IMR-90 (cell line): ENCODE data around the gene COL7A1. TPM values are rescaled to one million over a fixed set of nuclear protein-coding genes. Genes with fewer than 3 reads are reported as not detected.

Experiments
- ATAC-seq: fragments of 200-7000 bp; cut with Tn5 transposase; 2 replicates; pipeline ENCODE4 v1.9.1; 2020; ENCODE audit warnings: low read depth, mild to moderate bottlenecking, moderate library complexity
- BruUV-seq: library from RNA; stranded (reverse); fragments of 400-500 nt; replicated peaks from 2 replicates; lab custom pipeline; 2021; lab: Mats Ljungman, UMichigan
- CTCF ChIA-PET: fragments of 300-600 bp; formaldehyde crosslinking; extraction: SDS; loops from one replicate; lab custom pipeline; 2021; ENCODE audit warnings: antibody characterized with exemption; lab: Yijun Ruan, JAX
- POLR2A ChIA-PET: fragments of 300-600 bp; sonication (Branson Sonifier 250); formaldehyde crosslinking; loops from one replicate; lab custom pipeline; 2022; ENCODE audit warnings: antibody characterized with exemption; ENCODE audit not compliant: unreplicated experiment; lab: Charles Lee
- DNase-seq: peaks from one replicate; pipeline ENCODE4 v3.0.0; 2013
- H2AFZ ChIP-seq: replicated peaks from 2 replicates; pipeline ENCODE3; 2013; ENCODE audit warnings: low read length, mild to moderate bottlenecking; ENCODE audit not compliant: poor library complexity
- H2AK5ac ChIP-seq: 2 replicates; pipeline ENCODE4 v1.6.1; 2013; ENCODE audit warnings: low read depth, low read length, inconsistent platforms
- H2AK9ac ChIP-seq: replicated peaks from 2 replicates; pipeline ENCODE3; 2013; ENCODE audit warnings: mild to moderate bottlenecking, low read depth, low read length, moderate library complexity; ENCODE audit not compliant: poor library complexity
- H2BK120ac ChIP-seq: 2 replicates; pipeline ENCODE4 v1.6.1; 2013; ENCODE audit warnings: low read depth, low read length, inconsistent platforms
- H2BK15ac ChIP-seq: 3 replicates; pipeline ENCODE4 v1.6.1; 2013; ENCODE audit warnings: low read depth, low read length, inconsistent platforms
- H2BK20ac ChIP-seq: 2 replicates; pipeline ENCODE4 v1.6.1; 2013; ENCODE audit warnings: low read depth, mild to moderate bottlenecking, inconsistent platforms, low read length, moderate library complexity
- H2BK5ac ChIP-seq: 2 replicates; pipeline ENCODE4 v1.6.1; 2013; ENCODE audit warnings: mild to moderate bottlenecking, low read depth, low read length, inconsistent platforms; ENCODE audit not compliant: poor library complexity, severe bottlenecking
- H3K14ac ChIP-seq: replicated peaks from 2 replicates; pipeline ENCODE4 v1.6.1; 2013; ENCODE audit warnings: low read depth, low read length, inconsistent platforms
- H3K18ac ChIP-seq: 2 replicates; pipeline ENCODE4 v1.6.1; 2013; ENCODE audit warnings: low read depth, low read length, control low read depth
- H3K23ac ChIP-seq: 2 replicates; pipeline ENCODE4 v1.6.1; 2013; ENCODE audit warnings: low read depth, low read length, inconsistent platforms
- H3K27ac ChIP-seq: 2 replicates; pipeline ENCODE4 v1.5.1; 2013; ENCODE audit warnings: mild to moderate bottlenecking, control low read depth, low read length; ENCODE audit not compliant: insufficient read depth
- H3K27me3 ChIP-seq: 2 replicates; pipeline ENCODE4 v1.6.1; 2013; ENCODE audit warnings: low read length; ENCODE audit not compliant: control insufficient read depth, insufficient read depth
- H3K36me3 ChIP-seq: 2 replicates; pipeline ENCODE4 v1.6.1; 2013; ENCODE audit warnings: low read length, mixed read lengths; ENCODE audit not compliant: control insufficient read depth, insufficient read depth
- H3K4ac ChIP-seq: 2 replicates; pipeline ENCODE4 v1.6.1; 2013; ENCODE audit warnings: low read depth, low read length, inconsistent platforms
- H3K4me1 ChIP-seq: 2 replicates; pipeline ENCODE4 v1.6.1; 2013; ENCODE audit warnings: low read length, mixed read lengths; ENCODE audit not compliant: control insufficient read depth, insufficient read depth
- H3K4me2 ChIP-seq: 2 replicates; pipeline ENCODE4 v1.6.1; 2013; ENCODE audit warnings: low read depth, mild to moderate bottlenecking, control low read depth, low read length, moderate library complexity
- H3K4me3 ChIP-seq: 2 replicates; pipeline ENCODE4 v1.5.1; 2013; ENCODE audit warnings: low read depth, mild to moderate bottlenecking, control low read depth, low read length, moderate library complexity; ENCODE audit not compliant: insufficient read depth
- H3K56ac ChIP-seq: 2 replicates; pipeline ENCODE4 v1.6.1; 2013; ENCODE audit warnings: low read length, inconsistent platforms; ENCODE audit not compliant: insufficient read depth; ENCODE audit errors: extremely low read depth
- H3K79me1 ChIP-seq, 2 experiments: 2 replicates each; pipeline ENCODE4 v1.6.1; 2013; ENCODE audit warnings: low read length in 2 of 2, inconsistent platforms in 1 of 2, low read depth in 1 of 2
- H3K9ac ChIP-seq: 2 replicates; pipeline ENCODE4 v1.6.1; 2013; ENCODE audit warnings: low read depth, low read length, control low read depth
- H3K9me1 ChIP-seq: 2 replicates; pipeline ENCODE4 v1.6.1; 2013; ENCODE audit warnings: low read length, inconsistent platforms; ENCODE audit not compliant: insufficient read depth
- H3K9me3 ChIP-seq: 2 replicates; pipeline ENCODE4 v1.6.1; 2013; ENCODE audit warnings: low read length; ENCODE audit not compliant: control insufficient read depth, insufficient read depth
- H4K20me1 ChIP-seq: 2 replicates; pipeline ENCODE4 v1.6.1; 2013; ENCODE audit warnings: low read length, inconsistent platforms; ENCODE audit not compliant: insufficient read depth
- H4K5ac ChIP-seq: 2 replicates; pipeline ENCODE4 v1.6.1; 2013; ENCODE audit warnings: mild to moderate bottlenecking, low read depth, low read length, control low read depth
- H4K8ac ChIP-seq, 2 experiments: 2 replicates each; pipeline ENCODE4 v1.6.1; 2013; ENCODE audit warnings: low read depth in 2 of 2, low read length in 2 of 2, control low read depth in 1 of 2, inconsistent platforms in 1 of 2
- H4K91ac ChIP-seq: 2 replicates; pipeline ENCODE4 v1.6.1; 2013; ENCODE audit warnings: low read depth, low read length, inconsistent platforms; ENCODE audit not compliant: insufficient read depth
- BHLHE40 ChIP-seq: fragments of 150-350 bp; IDR thresholded peaks from 2 replicates; pipeline ENCODE4 v1.6.1; 2016; ENCODE audit warnings: mild to moderate bottlenecking, low read depth, low read length
- CEBPB ChIP-seq: IDR thresholded peaks from 2 replicates; pipeline ENCODE4 v1.6.1; 2012; ENCODE audit warnings: low read depth, low read length, improper control_type of control experiment
- CHD1 ChIP-seq: IDR thresholded peaks from 2 replicates; pipeline ENCODE4 v1.6.1; 2012; ENCODE audit warnings: low read depth, low read length, improper control_type of control experiment
- CTCF ChIP-seq: conservative IDR thresholded peaks from 2 replicates; pipeline ENCODE4 v1.5.1; 2012; ENCODE audit warnings: mild to moderate bottlenecking, low read depth, low read length, improper control_type of control experiment
- FOS ChIP-seq: fragments of 150-350 bp; IDR thresholded peaks from 2 replicates; pipeline ENCODE4 v1.6.1; 2016; ENCODE audit warnings: low read depth, low read length
- MAFK ChIP-seq: IDR thresholded peaks from 2 replicates; pipeline ENCODE4 v1.6.1; 2012; ENCODE audit warnings: low read depth, low read length, improper control_type of control experiment
- MAZ ChIP-seq: IDR thresholded peaks from 2 replicates; pipeline ENCODE4 v1.6.1; 2012; ENCODE audit warnings: low read depth, mild to moderate bottlenecking, low read length, improper control_type of control experiment, moderate library complexity, borderline replicate concordance
- MXI1 ChIP-seq: IDR thresholded peaks from 2 replicates; pipeline ENCODE4 v1.6.1; 2012; ENCODE audit warnings: low read depth, mild to moderate bottlenecking, low read length, moderate library complexity, borderline replicate concordance
- NFE2L2 ChIP-seq: fragments of 150-350 bp; IDR thresholded peaks from 2 replicates; pipeline ENCODE4 v1.6.1; 2016; ENCODE audit warnings: low read depth, mild to moderate bottlenecking, low read length
- POLR2A ChIP-seq: IDR thresholded peaks from 2 replicates; pipeline ENCODE4 v1.6.1; 2012; ENCODE audit warnings: mild to moderate bottlenecking, low read depth, low read length
- RAD21 ChIP-seq: IDR thresholded peaks from 2 replicates; pipeline ENCODE4 v1.6.1; 2012; ENCODE audit warnings: low read length, improper control_type of control experiment
- RFX5 ChIP-seq: IDR thresholded peaks from 2 replicates; pipeline ENCODE4 v1.8.0; 2012; ENCODE audit warnings: low read depth, mild to moderate bottlenecking, low read length, moderate library complexity
- SMC3 ChIP-seq: fragments of 150-350 bp; IDR thresholded peaks from 2 replicates; pipeline ENCODE4 v1.6.1; 2016; ENCODE audit warnings: low read depth, mild to moderate bottlenecking, antibody characterized with exemption, low read length, moderate library complexity
- USF2 ChIP-seq: fragments of 150-350 bp; IDR thresholded peaks from 2 replicates; pipeline ENCODE4 v1.6.1; 2017; ENCODE audit warnings: mild to moderate bottlenecking, antibody characterized with exemption, low read length, low read depth
- WGBS, 2 experiments: methylation state at CpG; one replicate each; pipeline versions ENCODE4 v1.1.5 to v1.1.7; 2013; ENCODE audit warnings: missing lambda C conversion rate in 2 of 2; ENCODE audit not compliant: insufficient read length in 1 of 2; ENCODE audit errors: extremely low coverage in 2 of 2; 5-methylcytosine and 5-hydroxymethylcytosine counted together
- dilution Hi-C: fragments of 300-500 bp; cut with HindIII; formaldehyde crosslinking; loops from one replicate; pipeline ENCODE4 v1.14.3; 2018; ENCODE audit warnings: low sequenced_read_pairs; ENCODE audit not compliant: unreplicated experiment
- in situ Hi-C: fragments of 300-500 bp; cut with MboI; formaldehyde crosslinking; loops from 3 replicates; pipeline ENCODE4 v1.14.3; 2019; ENCODE audit warnings: low sequenced_read_pairs, inconsistent platforms, mixed read lengths
- intact Hi-C: fragments of 100-400 bp; cut with micrococcal nuclease; formaldehyde crosslinking; loops from 2 replicates; pipeline ENCODE4 v1.10.0; 2022
- polyA plus RNA-seq, 3 experiments: library from polyadenylated mRNA; depleted of rRNA; stranded (reverse); fragments of >200 nt; gene quantifications; 2 replicates each; pipeline ENCODE4 v1.2.3, GENCODE V29; 2012; ENCODE audit warnings: low replicate concordance in 1 of 3
- total RNA-seq: library from RNA; depleted of rRNA; stranded (reverse); fragments of >200 nt; gene quantifications from 2 replicates; pipeline ENCODE4 v1.2.3, GENCODE V29; 2012
- TF ChIP-seq, protein P1 (sequence below): fragments of 150-350 bp; IDR thresholded peaks from 2 replicates; pipeline ENCODE4 v1.6.1; 2016; ENCODE audit warnings: low read depth, mild to moderate bottlenecking, low read length, moderate library complexity, borderline replicate concordance

Gene COL7A1
- total and polyA plus RNA-seq, 2 of the 4 experiments (the other 2 are of a cell fraction): 4.1 to 20.3 TPM

GRCh38 chr3:48576647-48577046 lies 18.5 kb downstream of the COL7A1 start:
- TF ChIP-seq RFX5: no peak
- TF ChIP-seq CTCF: no peak
- TF ChIP-seq BHLHE40: no peak
- TF ChIP-seq CHD1: no peak
- TF ChIP-seq MAZ: no peak
- TF ChIP-seq, protein P1, sequence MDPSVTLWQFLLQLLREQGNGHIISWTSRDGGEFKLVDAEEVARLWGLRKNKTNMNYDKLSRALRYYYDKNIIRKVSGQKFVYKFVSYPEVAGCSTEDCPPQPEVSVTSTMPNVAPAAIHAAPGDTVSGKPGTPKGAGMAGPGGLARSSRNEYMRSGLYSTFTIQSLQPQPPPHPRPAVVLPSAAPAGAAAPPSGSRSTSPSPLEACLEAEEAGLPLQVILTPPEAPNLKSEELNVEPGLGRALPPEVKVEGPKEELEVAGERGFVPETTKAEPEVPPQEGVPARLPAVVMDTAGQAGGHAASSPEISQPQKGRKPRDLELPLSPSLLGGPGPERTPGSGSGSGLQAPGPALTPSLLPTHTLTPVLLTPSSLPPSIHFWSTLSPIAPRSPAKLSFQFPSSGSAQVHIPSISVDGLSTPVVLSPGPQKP: no peak
- no peak for TF ChIP-seq CEBPB
- TF ChIP-seq USF2: no peak
- no peak for TF ChIP-seq FOS
- no peak for TF ChIP-seq NFE2L2
- no peak for TF ChIP-seq MXI1
- no peak for TF ChIP-seq MAFK
- TF ChIP-seq POLR2A: no peak
- TF ChIP-seq SMC3: no peak
- no peak for TF ChIP-seq RAD21

More at GRCh38 chr3:48576647-48577046, 18.5 kb downstream of the COL7A1 start:
- DNase-seq: no peak
- Histone ChIP-seq H3K18ac (no peak overlapping the region), H3K4me2 (no peak overlapping the region), H3K4me3 (no peak overlapping the region), H4K5ac (no peak overlapping the region), H2AK5ac (no peak overlapping the region), H3K56ac (no peak overlapping the region), H3K4me1 (no peaks in the 10 kb centered on the region), H2BK5ac (no peak overlapping the region), H2AFZ (no peak overlapping the region), H4K20me1 (peaks cover 6% of the 10 kb centered on the region; the same call in 1 of the 2 replicates), H2BK15ac (no peak overlapping the region), H3K9me1 (peaks cover 11% of the 10 kb centered on the region), H3K27ac (no peak overlapping the region), H3K27me3 (no peaks in the 10 kb centered on the region), H3K79me1 (peaks cover 4 to 23% of the 10 kb centered on the region in 2 experiments; a peak in 2 of 4 replicates), H3K36me3 (peaks cover 87% of the 10 kb centered on the region), H3K9me3 (no peaks in the 10 kb centered on the region), H3K23ac (no peak overlapping the region), H4K91ac (no peak overlapping the region), H2BK20ac (no peak overlapping the region), H3K9ac (no peak overlapping the region), H4K8ac (no peak overlapping the region), H3K4ac (no peak overlapping the region), H2AK9ac (no peak overlapping the region), H2BK120ac (no peak overlapping the region), H3K14ac (no peak overlapping the region)
- CTCF ChIA-PET: no interaction called here
- BruUV-seq: no TSS peak
- intact Hi-C loops: no loop called here
- WGBS, 2 experiments: 100% methylated on average over 1 of the region's 4 CpGs; no CpG with 5 or more reads in 1 of the 2 experiments
- POLR2A ChIA-PET: interaction anchor here (0.5 kb wide), 1 partner anchor 110 kb away, joined by 3 read pairs; no protein-coding TSS in a partner anchor
- ATAC-seq: no peak
- in situ Hi-C loops: no loop called here
- dilution Hi-C loops: no loop called here
